Head of caudate nucleus (tissue), 42 donors: ENCODE data around the gene VAC14.

ENCODE experiments used
- DNase-seq, 42 donors: peaks; one replicate each; pipeline versions ENCODE4 v3.0.0 to v3.0.0-alpha.2; 2020 to 2021; ENCODE audit warnings: mixed read lengths in 7 of 42
- intact Hi-C: fragments of 100-400 bp; cut with DNase I; formaldehyde crosslinking; loops from one replicate; pipeline ENCODE4 v1.15.0; 2022

The VAC14 gene

DNA sequence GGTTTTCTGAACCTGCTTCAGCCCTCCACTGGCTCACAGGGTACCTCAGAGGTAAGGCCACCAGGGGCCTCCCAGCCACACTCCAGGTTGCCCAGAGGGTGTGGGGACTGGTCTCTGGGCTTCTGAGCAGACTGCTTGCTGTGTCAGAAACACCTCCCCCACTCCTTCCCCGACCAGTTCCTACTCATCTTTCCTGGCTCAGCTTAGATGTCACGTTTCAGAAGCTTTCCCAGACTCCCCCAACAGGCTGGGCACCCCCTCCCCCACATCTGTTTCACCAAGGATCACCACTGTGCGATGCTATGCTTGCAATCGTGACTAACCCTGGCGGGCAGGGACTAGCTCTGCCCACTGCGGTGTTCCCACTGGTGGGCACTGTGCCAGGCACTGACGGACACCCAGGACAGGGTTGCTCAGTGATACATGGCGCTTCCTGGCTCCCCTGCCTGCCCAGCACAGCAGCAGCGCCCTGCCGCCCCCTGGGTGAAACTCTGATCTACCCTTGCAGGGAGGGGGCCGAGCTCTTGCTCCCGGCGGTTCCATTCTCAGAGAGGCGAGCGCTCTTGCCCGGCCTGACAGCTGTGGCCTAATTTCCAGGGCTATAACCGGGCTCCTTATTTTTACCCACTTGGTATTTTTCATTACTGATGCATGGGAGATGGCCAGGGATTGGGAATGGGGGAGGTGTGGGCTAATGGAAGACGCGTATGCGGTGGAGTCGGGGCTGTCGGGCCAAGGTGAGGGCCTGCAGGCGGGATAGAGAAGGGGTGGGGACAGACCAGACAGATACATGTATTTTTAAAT, 85.7 kb downstream of the VAC14 start:
- DNase-seq: peak in 30 of 42 donors; percentile 28 to 78 (median 57)
- intact Hi-C loops: no loop called here

- intact Hi-C loops: no loop called here
- DNase-seq: no peak
Measured at GRCh38 chr16:70714581-70715054, 86.3 kb downstream of the VAC14 start.

- intact Hi-C loops: no loop called here
- no peak for DNase-seq
Measured at GRCh38 chr16:70713824-70714223, 87.1 kb downstream of the VAC14 start.

GRCh38 chr16:70713342-70713741, 87.6 kb downstream of the VAC14 start:
- intact Hi-C loops: no loop called here
- no peak for DNase-seq

GRCh38 chr16:70712942-70713341, 88.0 kb downstream of the VAC14 start:
- peak in 10 of 42 donors; percentile 39 to 84 (median 64) for DNase-seq
- intact Hi-C loops: no loop called here

DNA sequence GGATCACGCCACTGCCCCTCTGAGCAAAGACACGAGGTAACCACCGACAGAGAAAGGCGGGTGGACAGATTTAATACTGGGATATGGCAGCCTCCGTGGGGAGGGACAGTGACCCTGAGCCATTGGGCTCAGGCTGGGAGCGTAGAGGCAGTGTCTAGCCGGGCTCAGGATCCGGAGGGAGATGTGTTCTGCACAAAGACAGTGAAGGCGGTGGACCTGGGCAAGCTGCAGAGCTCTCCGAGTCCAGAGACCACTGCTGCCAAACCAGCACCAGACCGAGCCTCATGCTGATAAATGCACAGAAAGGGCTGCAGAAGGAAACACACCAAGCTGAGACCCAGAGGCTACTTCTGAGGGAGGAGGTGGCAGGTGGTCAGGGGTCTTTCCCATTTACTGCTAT, 88.6 kb downstream of the VAC14 start:
- intact Hi-C loops: no loop called here
- DNase-seq: no peak

GRCh38 chr16:70711211-70712031, 89.5 kb downstream of the VAC14 start:
- no peak for DNase-seq
- intact Hi-C loops: no loop called here

DNA sequence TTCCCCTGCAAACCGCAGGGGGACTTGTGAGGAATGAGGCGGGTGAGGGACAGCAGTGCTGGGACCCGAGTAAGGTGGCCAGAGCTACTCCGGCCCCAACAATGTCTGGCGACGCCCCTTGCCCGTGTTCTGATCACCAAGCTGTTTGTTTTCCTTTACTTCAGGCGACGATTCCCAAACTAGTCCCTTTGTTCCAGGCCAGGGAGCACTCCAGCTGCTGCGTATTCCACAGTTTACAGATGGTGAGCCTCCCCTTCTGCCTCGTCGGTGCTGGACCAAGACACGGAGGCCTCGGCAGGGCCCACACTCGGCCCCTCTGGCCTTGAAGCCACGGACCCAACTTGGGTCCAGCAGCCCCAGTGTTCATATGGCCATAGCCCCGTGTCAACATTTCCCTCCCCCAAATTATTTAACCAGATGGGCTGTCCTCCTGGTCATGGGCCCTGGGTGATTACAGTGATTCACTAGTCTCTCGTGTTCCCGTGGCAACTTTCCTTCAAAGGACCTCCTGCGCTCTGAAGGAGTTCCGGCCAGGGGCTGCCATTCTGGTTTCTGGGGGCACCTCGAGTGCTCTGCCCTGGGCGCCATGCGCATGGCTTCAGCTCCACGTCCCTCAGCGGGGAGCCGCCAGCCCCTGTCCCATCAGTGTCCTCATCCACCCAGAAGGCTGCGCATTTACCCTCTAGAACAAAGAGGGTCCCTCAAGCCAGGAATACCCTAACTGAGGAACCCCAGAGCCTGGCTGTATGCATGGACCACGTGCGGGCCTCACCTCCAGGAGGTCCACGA, 90.3 kb downstream of the VAC14 start:
- intact Hi-C loops: no loop called here
- DNase-seq: no peak

DNA sequence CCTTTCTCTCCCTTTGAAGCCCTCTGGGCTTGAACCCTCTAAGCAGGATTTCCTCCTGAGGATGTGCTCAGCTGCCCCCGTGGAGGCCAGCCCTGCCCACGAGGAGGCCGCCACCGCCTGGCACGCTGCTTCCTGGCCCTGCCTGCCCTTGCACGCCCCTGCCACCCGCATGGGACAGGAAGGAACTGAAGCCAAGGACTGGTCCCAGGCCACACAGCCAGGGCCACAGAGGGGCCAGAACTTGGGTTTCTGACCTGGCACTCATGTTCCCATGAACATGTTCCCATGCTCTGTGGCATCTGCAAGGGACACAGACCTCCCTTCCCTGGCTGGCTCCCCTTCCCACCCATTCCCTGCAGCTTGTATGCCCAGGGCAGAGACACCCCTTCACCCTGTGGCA, 91.0 kb downstream of the VAC14 start:
- DNase-seq: no peak
- intact Hi-C loops: no loop called here

GRCh38 chr16:70709457-70709856, 91.5 kb downstream of the VAC14 start:
- DNase-seq: no peak
- intact Hi-C loops: no loop called here

DNA sequence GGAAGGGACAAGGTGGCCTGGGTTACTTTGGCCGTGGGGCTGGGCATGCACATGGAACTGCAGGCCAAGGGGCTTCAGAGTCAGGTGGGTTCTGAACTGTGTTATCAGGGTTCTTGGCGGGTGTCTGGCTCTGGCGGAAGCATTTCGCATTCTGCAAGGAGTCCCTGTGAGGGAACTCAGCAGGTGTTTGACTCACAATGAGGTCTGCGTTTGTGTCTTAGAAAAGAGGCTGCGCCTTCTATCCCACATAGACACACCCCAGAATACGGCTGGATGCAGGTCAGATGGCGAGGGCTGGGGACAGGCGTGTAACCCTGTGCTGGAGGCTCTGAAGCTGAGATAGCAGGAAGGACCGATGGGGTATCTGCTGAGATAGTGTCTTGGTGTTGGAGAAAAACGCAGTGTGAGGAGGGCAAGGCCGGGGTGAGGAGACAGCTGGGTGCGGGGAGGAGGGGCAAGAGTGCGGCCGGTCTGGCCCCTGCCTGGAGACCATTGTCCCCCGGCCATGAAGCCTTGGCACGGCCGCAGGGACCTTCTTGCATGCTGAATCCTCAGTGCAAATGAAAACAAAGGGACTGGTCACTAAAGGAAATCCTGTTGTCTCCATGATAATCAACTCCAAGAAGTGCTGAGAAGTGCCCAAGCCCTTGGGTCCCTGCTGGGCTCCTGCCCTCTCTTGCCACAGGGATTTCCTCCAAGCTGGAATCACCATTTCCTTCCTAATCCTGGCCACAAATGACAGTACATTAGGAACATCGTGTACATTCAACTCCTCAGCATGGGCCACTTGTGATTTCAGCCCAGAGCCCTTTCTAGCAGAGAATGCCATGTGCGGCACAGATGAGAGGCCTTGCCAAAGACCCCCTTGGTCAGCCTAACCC, 92.4 kb downstream of the VAC14 start:
- DNase-seq: peak in 4 of 42 donors; percentile 46 to 69 (median 50)
- intact Hi-C loops: no loop called here

DNA sequence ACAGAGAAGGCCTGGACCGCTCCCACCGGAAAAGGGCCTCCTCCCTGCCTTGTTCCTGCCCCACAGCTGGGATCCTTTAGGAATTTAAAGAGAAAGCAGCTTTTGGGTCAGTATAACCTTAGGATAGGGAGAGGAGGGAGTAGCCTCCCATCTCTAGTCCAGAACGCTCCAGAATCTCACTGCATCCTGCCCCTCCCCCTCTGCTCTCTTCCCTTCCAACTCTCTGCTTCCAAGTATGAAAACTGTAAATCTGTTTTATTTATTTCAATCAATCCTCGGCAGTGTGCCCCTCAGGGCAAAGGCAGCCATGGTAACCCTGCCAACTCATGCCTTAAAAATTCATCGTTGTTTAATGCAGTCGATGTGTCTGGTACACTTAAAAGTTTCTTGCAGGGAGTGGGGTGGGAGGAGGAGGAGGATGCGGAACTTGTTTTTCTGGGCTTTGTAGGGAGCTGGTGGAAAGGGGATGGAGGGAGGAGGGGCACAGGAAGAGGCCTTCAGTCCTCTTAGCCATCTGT, 94.0 kb downstream of the VAC14 start:
- DNase-seq: no peak
- intact Hi-C loops: no loop called here

- DNase-seq: no peak
- intact Hi-C loops: no loop called here
Measured at GRCh38 chr16:70705056-70705455, 95.9 kb downstream of the VAC14 start.

GRCh38 chr16:70704586-70704985, 96.4 kb downstream of the VAC14 start:
- no peak for DNase-seq
- intact Hi-C loops: no loop called here

GRCh38 chr16:70703835-70704381, 97.0 kb downstream of the VAC14 start:
- DNase-seq: no peak
- intact Hi-C loops: no loop called here

DNA sequence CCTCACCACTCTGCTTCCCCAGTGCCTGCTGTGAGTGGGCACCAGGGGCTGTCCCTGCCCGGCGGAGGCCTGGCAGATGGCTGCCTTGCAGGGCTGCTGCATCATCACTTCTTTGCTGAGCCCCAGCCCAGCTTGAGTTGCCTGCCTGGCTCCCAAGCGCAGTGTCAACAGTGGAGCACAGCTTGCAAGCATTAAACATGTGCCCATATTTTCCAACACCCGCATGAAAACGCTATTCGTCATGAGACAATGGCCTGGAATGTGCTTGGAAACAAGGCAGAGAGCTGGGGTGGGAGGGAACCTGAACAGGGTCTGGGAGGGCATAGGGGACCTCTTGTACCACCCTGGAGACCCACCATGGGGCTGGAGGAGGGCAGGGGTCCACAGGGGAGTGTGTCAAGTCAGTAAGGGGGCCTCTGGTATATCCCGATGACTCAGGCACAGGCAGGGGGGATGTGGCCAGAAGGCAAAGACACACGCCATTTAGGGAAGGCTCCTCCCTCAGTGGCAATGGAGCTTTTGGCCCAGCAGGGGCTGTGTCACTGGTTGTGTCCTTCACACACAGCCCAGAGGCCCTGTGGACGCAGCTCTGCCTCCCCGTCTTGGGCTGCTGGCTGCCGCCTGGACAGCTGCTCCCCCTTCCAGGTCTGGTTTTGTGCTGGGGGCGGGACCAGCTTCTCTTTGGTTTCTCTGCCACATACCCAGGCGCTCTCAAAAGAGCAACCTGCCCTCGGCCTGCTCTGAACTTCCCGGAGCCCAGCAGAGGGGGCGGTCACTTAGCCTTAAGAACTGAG, 97.7 kb downstream of the VAC14 start:
- intact Hi-C loops: no loop called here
- DNase-seq: peak in 2 of 42 donors; percentile 15 to 45

- no peak for DNase-seq
- intact Hi-C loops: no loop called here
Measured at GRCh38 chr16:70702624-70703023, 98.3 kb downstream of the VAC14 start.
